ENCODE data around the gene PRPF8. TPM values are rescaled to one million over a fixed set of nuclear protein-coding genes. Genes with fewer than 3 reads are reported as not detected.
"Not testable (repeated sequence)": the region's sequence is repeated elsewhere in the genome, so short reads cannot be mapped to it uniquely, and the experiment has no call there.

PRPF8 gene
- polyA plus RNA-seq (ENCODE audit: insufficient read length in 12 of 12) = 100 to 1,000 TPM in 11 of 12 donors, not detected in 1; 129 to 215 (median 179) TPM
- long read RNA-seq, donor 1, transcript PRPF8-202 (3 exons, 865 nt) = major isoform, 6 of 100 reads
- long read RNA-seq, donor 1, partial matches to known transcripts = 89 of 100 reads
- long read RNA-seq, donor 1, other reads (novel, unspliced or antisense) = 0 of 100 reads
- long read RNA-seq, donor 2, full-length matches to known transcripts = 9 of 48 reads
- long read RNA-seq, donor 2, partial matches to known transcripts = 39 of 48 reads
- long read RNA-seq, donor 2, other reads (novel, unspliced or antisense) = 0 of 48 reads
- long read RNA-seq, donor 3, full-length matches to known transcripts = 9 of 33 reads
- long read RNA-seq, donor 3, partial matches to known transcripts = 24 of 33 reads
- long read RNA-seq, donor 3, other reads (novel, unspliced or antisense) = 0 of 33 reads
- long read RNA-seq, donor 4, full-length matches to known transcripts = 5 of 30 reads
- long read RNA-seq, donor 4, partial matches to known transcripts = 25 of 30 reads
- long read RNA-seq, donor 4, other reads (novel, unspliced or antisense) = 0 of 30 reads
- long read RNA-seq, donor 5, full-length matches to known transcripts = 1 of 34 reads
- long read RNA-seq, donor 5, partial matches to known transcripts = 33 of 34 reads
- long read RNA-seq, donor 5, other reads (novel, unspliced or antisense) = 0 of 34 reads
- long read RNA-seq, donor 6, partial matches to known transcripts = 25 of 27 reads
- long read RNA-seq, donor 6, other reads (novel, unspliced or antisense) = 0 of 27 reads
- long read RNA-seq, donor 7, partial matches to known transcripts = 12 of 24 reads
- long read RNA-seq, donor 7, other reads (novel, unspliced or antisense) = 11 of 24 reads
- long read RNA-seq, donor 8, partial matches to known transcripts = 59 of 61 reads
- long read RNA-seq, donor 8, other reads (novel, unspliced or antisense) = 0 of 61 reads
- long read RNA-seq, donor 9, partial matches to known transcripts = 41 of 46 reads
- long read RNA-seq, donor 9, other reads (novel, unspliced or antisense) = 0 of 46 reads
- long read RNA-seq, donor 10, full-length matches to known transcripts = 6 of 55 reads
- long read RNA-seq, donor 10, partial matches to known transcripts = 49 of 55 reads
- long read RNA-seq, donor 10, other reads (novel, unspliced or antisense) = 0 of 55 reads
- long read RNA-seq, donor 11, full-length matches to known transcripts = 4 of 46 reads
- long read RNA-seq, donor 11, partial matches to known transcripts = 42 of 46 reads
- long read RNA-seq, donor 11, other reads (novel, unspliced or antisense) = 0 of 46 reads

DNA sequence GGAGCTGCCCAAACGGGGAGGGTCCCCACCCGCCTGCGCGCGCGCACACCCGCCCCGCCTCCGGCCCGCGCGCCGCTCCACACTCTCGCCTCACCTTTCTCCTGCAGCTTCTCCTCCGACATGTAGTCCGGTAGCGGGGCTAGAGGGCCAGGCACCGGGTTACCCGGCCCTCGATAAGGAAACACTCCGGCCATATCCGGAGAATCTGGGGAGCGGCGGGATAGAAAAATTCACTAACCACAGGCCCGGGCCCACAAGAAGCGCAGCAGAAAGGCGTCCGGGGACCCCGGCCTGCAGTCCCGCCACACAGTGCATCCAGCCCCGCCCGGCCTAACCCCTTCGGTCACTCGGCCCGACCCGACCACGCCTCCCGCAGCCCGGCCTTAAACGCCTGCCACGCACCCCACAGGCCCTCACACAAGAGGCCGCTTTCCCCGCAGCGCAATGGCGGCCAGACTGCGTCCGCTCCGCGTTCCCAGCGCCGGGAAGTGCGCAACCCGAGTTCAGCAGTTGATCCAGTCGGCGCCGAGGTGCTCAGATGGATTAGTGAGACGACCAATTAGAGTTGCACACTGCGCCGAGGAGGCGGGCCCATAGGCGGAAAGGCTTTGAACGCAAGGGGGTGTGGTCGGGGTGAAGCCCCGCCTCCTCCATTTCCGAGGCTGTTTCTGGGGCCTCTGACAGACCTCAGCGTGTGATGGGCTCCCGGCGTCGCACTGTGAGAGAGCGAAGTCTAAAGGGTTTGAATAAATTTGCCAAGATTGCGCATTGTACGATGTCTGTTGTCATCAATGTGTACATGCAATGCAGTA lies at the start of gene PRPF8:
PRPF8 (minus strand) TSS at position 490 of the 812 bp plus-strand sequence; CDS start at position 194, 296 bp downstream.
- peak; percentile 99 for DNase-seq

DNA sequence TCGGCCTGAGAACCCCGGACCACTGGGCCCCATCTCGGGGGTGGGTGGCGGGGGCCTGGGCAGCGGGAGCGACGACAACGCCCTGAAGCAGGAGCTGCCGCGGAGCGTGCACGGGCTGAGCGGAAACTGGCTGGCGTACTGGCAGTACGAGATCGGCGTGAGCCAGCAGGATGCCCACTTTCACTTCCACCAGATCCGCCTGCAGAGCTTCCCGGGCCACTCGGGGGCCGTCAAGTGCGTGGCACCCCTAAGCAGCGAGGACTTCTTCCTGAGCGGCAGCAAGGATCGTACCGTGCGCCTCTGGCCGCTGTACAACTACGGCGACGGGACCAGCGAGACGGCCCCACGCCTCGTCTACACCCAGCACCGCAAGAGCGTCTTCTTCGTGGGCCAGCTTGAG lies 49.1 kb upstream of the PRPF8 start:
- no peak for DNase-seq

DNA sequence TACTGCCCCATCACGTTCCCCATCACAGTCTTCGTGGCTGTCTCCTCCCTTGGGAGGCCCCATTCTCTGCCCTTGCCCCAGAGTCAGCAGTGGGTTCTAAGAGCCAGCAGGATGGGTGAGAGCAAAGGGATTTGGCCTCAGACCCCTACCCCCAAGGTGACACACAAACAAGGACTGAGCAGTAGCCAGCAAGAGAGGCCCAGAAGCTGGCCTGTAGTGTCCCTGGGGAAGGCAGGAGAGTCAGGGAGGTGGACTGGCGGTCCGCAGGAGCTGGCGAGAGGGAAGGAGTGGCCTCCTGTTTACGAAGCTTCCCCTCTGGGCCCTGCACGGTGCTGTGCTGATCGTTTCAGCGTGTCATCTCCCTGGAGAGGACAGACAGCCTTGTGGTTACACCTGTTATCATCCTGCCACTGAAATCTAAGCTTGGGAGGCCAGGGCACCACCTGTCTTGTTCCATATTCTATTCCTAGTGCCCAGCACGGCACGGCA lies 48.2 kb upstream of the PRPF8 start:
- DNase-seq = no peak

DNA sequence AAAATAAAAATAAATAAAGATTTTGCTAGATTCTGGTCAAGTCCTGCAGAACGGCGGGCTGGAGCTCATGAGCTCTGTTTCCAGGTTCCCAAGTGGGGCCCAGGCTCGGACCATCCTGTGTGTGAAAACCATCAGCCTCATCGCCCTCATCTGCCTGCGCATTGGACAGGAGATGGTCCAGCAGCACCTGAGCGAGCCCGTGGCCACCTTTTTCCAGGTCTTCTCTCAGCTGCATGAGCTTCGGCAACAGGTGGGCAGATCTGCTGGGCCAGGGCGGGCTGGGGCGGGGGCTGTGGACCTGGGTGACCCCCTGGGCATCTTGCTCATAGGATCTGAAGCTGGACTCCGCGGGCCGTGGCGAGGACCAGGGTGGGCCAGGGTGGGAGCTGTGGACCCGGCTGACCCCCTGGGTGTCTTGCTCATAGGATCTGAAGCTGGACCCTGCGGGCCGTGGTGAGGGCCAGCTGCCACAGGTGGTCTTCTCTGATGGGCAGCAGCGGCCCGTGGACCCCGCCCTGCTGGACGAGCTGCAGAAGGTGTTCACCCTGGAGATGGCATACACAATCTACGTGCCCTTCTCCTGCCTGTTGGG lies 47.7 kb upstream of the PRPF8 start:
- no peak for DNase-seq

DNA sequence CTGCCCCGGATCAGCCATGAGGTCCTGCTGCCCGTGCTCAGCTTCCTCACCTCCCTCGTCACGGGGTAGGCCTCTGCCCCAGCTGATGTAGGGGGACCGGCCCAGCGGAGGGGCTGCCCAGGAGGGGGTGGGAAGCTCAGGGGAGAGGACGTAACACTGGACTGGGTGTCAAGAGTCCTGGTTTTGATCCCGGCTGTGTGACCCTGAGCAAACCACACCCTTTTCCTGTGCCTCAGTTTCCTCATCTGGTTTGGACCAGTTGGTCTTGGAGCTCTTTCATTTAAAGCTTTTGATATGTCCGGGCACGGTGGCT lies 46.5 kb upstream of the PRPF8 start:
- no peak for DNase-seq

DNA sequence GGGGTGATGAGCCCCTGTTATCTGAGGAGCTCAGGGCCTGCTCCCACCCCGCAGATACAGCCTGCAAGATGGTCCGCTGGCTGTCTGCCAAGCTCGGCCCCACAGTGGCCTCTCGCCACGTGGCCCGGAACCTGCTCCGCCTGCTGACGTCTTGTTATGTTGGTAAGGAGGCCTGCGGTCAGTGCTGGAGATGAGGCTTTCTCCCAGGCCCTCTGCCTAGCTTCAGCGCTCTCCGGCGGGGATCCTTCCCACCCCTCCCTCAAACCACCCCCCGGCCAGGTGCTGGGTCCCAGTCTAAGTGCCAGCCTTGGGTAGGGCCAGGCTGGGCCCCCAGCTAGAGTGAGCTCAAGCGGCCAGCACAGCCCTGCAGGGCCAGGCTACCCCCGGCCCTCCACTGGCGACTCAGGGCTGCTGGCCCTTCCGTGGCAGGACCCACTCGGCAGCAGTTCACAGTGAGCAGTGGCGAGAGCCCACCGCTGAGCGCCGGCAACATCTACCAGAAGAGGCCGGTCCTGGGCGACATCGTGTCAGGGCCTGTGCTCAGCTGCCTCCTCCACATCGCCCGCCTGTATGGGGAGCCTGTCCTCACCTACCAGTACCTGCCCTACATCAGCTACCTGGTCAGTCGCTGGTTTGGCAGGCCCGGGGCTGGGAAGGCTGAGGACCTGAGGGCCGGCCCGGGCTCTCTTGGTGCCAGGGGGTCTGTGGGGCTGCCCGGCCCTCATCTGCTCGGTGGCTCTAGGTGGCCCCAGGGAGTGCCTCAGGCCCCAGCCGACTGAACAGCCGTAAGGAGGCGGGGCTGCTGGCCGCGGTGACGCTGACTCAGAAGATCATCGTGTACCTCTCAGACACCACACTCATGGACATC lies 45.9 kb upstream of the PRPF8 start:
- DNase-seq = peak; percentile 87

DNA sequence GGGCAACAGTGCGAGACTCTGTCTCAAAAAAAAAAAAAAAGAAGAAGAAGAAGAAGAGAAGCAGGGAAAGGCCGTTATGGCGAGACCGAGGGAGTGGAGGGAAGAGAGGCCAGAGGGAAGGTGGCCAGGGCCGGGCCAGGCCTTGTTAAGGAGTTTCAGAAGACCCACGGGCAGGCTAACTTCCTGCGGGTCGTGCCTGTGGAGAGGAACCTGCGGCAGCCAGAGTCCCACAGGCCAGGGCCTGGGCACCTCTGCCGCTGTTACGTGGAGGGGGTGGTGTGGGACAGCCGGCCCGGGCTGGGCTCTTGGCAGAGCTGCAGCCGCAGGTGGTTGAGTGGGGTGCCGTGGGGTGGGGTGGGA lies 45.3 kb upstream of the PRPF8 start:
- no peak for DNase-seq

DNA sequence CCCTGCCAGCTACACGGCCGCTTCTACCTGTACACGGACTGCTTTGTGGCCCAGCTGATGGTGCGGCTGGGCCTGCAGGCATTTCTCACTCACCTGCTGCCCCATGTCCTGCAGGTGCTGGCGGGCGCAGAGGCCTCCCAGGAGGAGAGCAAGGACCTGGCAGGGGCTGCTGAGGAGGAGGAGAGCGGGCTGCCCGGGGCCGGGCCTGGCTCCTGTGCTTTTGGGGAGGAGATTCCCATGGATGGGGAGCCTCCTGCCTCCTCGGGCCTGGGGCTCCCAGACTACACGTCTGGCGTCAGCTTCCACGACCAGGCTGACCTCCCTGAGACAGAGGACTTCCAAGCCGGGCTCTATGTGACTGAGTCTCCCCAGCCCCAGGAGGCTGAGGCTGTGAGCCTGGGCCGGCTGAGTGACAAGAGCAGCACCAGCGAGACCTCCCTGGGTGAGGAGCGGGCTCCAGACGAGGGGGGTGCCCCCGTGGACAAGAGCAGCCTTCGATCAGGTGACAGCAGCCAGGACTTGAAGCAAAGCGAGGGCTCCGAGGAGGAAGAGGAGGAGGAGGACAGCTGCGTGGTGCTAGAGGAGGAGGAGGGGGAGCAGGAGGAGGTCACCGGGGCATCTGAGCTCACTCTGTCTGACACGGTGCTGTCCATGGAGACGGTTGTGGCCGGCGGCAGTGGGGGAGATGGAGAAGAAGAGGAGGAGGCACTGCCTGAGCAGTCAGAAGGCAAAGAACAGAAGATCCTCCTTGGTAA lies 43.4 kb upstream of the PRPF8 start:
- no peak for DNase-seq

DNA sequence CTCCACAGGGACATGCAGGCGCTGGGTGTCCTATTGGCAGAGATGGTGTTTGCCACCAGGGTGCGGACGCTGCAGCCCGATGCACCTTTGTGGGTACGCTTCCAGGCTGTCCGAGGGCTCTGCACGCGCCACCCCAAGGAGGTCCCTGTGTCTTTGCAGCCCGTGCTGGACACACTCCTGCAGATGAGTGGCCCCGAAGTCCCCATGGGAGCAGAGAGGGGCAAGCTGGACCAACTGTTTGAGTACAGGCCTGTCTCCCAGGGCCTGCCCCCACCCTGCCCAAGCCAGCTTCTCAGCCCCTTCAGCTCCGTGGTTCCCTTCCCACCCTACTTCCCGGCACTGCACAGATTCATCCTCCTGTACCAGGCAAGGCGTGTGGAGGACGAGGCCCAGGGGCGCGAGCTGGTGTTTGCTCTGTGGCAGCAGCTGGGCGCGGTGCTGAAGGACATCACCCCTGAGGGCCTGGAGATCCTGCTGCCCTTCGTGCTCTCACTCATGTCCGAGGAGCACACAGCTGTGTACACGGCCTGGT lies 42.7 kb upstream of the PRPF8 start:
- DNase-seq = no peak

DNA sequence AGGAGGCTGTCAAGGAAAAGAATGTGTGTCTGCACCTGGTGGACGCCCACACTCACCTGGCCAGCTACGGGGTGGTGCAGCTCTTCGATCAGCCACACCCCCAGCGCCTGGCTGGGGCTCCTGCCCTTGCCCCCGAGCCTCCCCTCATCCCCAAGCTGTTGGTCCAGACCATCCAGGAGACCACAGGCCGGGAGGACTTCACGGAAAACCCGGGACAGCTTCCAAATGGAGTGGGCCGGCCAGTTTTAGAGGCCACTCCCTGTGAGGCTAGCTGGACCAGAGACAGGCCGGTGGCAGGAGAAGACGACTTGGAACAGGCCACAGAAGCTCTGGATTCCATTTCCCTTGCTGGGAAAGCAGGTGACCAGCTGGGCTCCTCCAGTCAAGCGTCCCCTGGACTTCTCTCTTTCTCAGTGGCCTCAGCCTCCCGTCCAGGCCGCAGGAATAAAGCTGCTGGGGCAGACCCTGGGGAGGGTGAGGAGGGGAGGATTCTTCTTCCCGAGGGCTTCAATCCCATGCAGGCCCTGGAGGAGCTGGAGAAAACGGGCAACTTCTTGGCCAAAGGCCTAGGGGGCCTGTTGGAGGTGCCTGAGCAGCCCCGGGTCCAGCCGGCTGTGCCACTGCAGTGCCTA lies 42.1 kb upstream of the PRPF8 start:
- DNase-seq = no peak

DNA sequence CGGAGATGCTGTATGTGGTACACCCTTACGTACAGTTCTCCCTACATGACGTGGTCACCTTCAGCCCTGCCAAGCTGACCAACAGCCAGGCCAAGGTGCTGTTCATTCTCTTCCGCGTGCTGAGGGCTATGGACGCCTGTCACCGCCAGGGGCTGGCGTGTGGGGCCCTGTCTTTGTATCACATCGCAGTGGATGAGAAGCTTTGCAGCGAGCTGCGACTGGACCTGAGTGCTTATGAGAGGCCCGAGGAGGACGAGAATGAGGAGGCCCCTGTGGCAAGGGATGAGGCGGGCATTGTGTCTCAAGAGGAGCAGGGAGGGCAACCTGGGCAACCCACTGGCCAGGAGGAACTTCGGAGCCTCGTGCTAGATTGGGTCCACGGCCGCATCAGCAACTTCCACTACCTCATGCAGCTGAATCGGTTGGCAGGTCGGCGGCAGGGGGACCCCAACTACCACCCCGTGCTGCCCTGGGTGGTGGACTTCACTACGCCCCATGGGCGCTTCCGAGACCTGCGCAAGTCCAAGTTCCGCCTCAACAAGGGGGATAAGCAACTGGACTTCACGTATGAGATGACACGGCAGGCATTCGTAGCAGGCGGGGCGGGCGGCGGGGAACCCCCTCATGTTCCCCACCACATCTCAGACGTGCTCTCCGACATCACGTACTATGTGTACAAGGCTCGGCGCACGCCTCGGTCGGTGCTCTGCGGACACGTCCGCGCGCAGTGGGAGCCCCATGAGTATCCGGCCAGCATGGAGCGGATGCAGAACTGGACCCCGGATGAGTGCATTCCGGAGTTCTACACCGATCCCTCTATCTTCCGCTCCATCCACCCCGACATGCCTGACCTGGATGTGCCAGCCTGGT lies 41.2 kb upstream of the PRPF8 start:
- no peak for DNase-seq

DNA sequence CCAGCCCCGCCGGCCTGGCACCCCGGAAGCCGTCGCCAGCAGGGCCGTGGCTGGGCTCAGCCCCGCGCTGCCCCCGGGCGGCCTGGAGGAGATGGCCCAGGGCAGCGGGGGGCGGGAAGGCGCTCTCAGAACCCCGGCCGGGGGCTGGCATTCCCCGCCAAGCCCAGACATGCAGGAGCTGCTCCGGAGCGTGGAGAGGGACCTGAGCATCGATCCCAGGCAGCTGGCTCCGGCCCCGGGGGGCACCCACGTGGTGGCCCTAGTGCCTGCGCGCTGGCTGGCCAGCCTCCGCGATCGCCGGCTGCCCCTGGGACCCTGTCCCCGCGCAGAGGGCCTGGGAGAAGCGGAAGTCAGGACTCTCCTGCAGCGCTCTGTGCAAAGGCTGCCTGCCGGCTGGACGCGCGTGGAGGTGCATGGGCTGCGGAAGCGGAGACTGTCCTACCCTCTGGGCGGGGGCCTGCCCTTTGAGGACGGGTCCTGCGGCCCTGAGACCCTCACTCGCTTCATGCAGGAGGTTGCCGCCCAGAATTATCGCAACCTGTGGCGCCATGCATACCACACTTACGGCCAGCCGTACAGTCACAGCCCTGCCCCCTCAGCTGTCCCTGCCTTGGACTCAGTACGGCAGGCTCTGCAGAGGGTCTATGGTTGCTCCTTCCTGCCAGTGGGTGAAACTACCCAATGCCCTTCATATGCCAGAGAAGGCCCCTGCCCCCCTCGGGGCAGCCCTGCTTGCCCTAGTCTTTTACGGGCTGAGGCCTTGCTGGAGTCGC lies 40.4 kb upstream of the PRPF8 start:
- no peak for DNase-seq

DNA sequence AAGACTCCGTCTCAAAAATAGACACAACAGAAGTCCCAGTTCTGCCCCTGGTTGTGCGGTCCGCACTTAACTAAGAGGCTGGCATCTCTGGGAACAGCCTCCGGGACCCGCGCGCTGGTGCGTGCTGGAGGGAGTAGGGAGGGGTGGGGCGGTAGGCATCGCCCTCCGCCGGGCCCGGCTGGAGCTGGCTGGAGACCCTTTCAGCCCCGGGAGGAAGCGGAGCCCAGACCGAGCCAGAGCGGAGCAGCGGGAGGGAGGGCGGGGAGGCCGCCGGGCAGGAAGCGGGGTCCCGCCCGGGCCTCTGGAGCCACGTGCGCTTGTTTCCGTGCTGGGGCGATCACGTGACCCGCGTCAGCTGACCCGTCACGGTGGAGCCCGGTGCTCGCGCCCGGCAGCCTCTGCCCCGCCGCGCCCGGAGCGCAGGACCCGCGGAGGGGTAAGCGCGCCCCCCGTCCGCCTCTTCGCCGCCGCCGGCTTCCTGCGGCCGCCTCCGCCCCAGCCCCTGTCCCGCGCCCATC lies 39.7 kb upstream of the PRPF8 start, which contains the start of gene WDR81:
WDR81 (plus strand) TSS at position 354 of the 518 bp plus-strand sequence. CDS start 256 bp downstream, outside the sequence.
- peak; percentile 89 for DNase-seq

DNA sequence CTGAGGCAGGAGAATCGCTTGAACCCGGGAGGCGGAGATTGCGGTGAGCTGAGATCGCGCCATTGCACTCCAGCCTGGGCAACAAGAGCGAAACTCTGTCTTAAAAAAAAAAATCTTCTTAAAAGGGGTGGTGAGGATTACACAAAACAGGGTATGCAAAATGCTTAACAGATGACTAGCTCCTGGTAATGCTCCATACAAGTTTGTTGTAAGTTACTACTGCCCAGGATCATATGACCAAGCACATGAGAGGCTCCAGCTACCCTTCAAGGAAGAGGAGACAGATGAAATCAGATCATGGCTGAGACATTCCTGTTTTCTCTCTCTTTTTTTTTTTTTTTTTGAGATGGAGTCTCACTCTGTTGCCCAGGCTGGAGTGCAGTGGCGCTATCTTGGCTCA lies 37.4 kb upstream of the PRPF8 start:
- DNase-seq = not testable (repeated sequence)

DNA sequence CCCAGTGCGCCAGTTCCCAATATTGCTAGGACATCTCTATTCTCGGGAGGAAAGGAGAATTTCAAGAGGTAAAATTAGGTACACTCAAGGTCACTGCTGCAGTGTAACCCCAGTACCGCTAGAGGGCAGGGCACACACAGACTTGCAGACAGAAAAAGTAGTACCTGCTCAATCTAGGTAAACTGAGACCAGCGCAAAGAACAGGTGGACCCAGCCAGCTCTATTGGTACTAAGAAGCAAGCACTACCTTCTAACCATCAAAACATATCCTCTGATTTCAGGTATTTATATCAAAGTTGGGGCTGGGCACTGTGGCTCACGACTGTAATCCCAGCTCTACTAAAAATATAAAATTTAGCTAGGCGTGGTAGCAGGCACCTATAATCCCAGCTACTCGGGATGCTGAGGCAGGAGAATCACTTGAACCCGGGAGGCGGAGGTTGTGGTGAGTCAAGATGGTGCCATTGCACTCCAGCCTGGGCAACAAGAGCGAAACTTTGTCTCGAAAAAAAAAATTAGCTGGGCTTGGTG lies 36.3 kb upstream of the PRPF8 start:
- peak; percentile 62 for DNase-seq

Measured in muscle of arm (tissue), 14 donors.